ENCODE measurements around the gene COL18A1.

DNA sequence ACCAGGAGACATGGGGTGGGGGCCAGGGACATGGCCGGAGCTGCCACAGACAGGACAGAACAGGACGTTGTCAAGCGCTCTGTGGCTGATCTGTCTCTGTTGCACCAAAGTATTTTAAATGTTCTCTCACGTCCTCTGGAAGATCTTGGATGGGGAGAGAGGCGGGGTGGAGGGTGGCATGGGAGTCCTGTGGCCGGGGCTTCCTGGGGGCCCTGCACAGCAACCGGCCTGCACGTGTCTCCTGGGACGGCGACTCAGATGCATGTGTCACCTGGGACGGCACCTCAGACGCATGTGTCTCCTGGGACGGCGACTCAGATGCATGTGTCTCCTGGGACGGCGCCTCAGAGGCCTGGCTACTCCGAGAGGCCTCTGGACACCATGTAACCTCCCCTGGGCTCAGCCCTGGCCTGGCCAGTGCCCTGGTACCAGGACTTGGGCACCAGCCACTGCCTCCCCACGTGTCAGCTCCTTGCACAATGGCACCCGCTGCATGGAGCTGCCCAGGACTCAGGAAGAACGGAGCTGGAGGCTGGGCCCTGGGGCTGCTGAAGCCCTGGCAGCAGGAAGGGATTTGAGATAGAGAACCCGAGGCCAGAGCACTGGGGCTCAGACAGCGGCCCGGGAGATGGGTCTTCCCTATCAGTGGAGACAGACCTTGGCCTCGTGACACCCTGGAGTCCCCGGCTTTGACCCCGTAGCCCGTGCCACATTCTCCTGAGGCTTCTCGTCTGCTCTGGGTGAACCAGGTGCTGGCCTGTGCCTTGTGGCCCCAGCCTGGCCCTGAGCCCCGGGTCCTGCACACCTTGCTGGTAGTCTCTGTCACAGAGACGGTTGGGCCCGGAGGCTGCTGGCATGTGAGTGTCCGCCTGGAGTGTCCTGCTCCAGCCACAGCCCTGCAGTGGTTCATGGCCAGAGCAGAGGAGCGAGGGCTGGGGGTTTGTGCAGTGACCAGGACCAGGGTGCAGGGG lies 152.0 kb downstream of the COL18A1 start:
- TF ChIP-seq POLR2A (IDR thresholded peaks at IDR 0.05), result no peak
- TF ChIP-seq, protein P1, sequence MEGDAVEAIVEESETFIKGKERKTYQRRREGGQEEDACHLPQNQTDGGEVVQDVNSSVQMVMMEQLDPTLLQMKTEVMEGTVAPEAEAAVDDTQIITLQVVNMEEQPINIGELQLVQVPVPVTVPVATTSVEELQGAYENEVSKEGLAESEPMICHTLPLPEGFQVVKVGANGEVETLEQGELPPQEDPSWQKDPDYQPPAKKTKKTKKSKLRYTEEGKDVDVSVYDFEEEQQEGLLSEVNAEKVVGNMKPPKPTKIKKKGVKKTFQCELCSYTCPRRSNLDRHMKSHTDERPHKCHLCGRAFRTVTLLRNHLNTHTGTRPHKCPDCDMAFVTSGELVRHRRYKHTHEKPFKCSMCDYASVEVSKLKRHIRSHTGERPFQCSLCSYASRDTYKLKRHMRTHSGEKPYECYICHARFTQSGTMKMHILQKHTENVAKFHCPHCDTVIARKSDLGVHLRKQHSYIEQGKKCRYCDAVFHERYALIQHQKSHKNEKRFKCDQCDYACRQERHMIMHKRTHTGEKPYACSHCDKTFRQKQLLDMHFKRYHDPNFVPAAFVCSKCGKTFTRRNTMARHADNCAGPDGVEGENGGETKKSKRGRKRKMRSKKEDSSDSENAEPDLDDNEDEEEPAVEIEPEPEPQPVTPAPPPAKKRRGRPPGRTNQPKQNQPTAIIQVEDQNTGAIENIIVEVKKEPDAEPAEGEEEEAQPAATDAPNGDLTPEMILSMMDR (IDR thresholded peaks at IDR 0.05), result no peak
